ENCODE measurements around the gene WRNIP1. TPM values are rescaled to one million over a fixed set of nuclear protein-coding genes. Genes with fewer than 3 reads are reported as not detected.

WRNIP1 gene
- total and polyA plus RNA-seq, 2 of the 13 experiments (the other 11 are each of a cell fraction or from before 2014, with no cell fraction given) = 77.7 to 90.3 TPM

- TF ChIP-seq, protein P1, sequence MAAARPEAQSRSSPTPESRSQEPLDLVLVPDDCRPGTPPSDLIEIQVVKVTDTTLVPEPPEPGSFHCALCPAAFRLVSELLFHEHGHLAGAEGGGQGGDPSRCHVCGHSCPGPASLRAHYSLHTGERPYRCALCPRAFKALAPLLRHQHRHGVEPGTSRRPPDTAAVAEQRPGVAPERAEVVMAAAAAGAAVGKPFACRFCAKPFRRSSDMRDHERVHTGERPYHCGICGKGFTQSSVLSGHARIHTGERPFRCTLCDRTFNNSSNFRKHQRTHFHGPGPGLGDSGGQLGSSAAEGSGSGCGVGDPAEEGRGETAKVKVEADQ (CRISPR knock-in tag; IDR thresholded peaks at IDR 0.05; ENCODE audit: borderline replicate concordance) = no peak
- TF ChIP-seq ZNF543 (CRISPR knock-in tag; IDR thresholded peaks at IDR 0.05) (no peak), ZNF790 (CRISPR knock-in tag; IDR thresholded peaks at IDR 0.05; ENCODE audit: borderline replicate concordance) (no peak), ZNF570 (CRISPR knock-in tag; IDR thresholded peaks at IDR 0.05; ENCODE audit: borderline replicate concordance) (no peak), ZNF12 (CRISPR knock-in tag; IDR thresholded peaks at IDR 0.05) (no peak), STAT5B (CRISPR knock-in tag; IDR thresholded peaks at IDR 0.05) (no peak), ZNF446 (CRISPR knock-in tag; IDR thresholded peaks at IDR 0.05) (no peak), ZMYM3 (CRISPR knock-in tag; IDR thresholded peaks at IDR 0.05) (no peak), HOXA9 (CRISPR knock-in tag; IDR thresholded peaks at IDR 0.05; ENCODE audit: borderline replicate concordance) (no peak), ZBTB20 (CRISPR knock-in tag; IDR thresholded peaks at IDR 0.05; ENCODE audit: borderline replicate concordance, low read depth) (no peak), NFIB (CRISPR knock-in tag; IDR thresholded peaks at IDR 0.05; ENCODE audit: borderline replicate concordance) (no peak), HINFP (CRISPR knock-in tag; IDR thresholded peaks at IDR 0.05; ENCODE audit: low read depth) (no peak), FOXA1 (IDR thresholded peaks at IDR 0.05) (no peak), FOXA1 (CRISPR knock-in tag; IDR thresholded peaks at IDR 0.05) (no peak), ZNF264 (CRISPR knock-in tag; IDR thresholded peaks at IDR 0.05) (no peak), FOXP1 (IDR thresholded peaks at IDR 0.05) (no peak), FOXP1 (CRISPR knock-in tag; IDR thresholded peaks at IDR 0.05) (no peak), ZBTB10 (CRISPR knock-in tag; IDR thresholded peaks at IDR 0.05; ENCODE audit: borderline replicate concordance) (no peak), NFYB (CRISPR knock-in tag; IDR thresholded peaks at IDR 0.05) (no peak), SRF (IDR thresholded peaks at IDR 0.05; ENCODE audit: low read depth, low read length) (no peak), ATF7-NPFF (CRISPR knock-in tag; IDR thresholded peaks at IDR 0.05; ENCODE audit: low read depth) (no peak), ONECUT2 (CRISPR knock-in tag; IDR thresholded peaks at IDR 0.05) (no peak), ZMYM4 (CRISPR knock-in tag; IDR thresholded peaks at IDR 0.05) (no peak), ELF1 (CRISPR knock-in tag; IDR thresholded peaks at IDR 0.05) (peak; percentile 53; the same call in 1 of the 2 replicates), ISX (CRISPR knock-in tag; conservative IDR thresholded peaks at IDR 0.05) (no peak), ZSCAN12 (CRISPR knock-in tag; IDR thresholded peaks at IDR 0.05) (no peak), ZFP37 (CRISPR knock-in tag; IDR thresholded peaks at IDR 0.05; ENCODE audit: borderline replicate concordance) (no peak; the same call in 1 of the 2 replicates)
- TF ChIP-seq, protein P2, sequence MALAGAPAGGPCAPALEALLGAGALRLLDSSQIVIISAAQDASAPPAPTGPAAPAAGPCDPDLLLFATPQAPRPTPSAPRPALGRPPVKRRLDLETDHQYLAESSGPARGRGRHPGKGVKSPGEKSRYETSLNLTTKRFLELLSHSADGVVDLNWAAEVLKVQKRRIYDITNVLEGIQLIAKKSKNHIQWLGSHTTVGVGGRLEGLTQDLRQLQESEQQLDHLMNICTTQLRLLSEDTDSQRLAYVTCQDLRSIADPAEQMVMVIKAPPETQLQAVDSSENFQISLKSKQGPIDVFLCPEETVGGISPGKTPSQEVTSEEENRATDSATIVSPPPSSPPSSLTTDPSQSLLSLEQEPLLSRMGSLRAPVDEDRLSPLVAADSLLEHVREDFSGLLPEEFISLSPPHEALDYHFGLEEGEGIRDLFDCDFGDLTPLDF (CRISPR knock-in tag; IDR thresholded peaks at IDR 0.05) = no peak; the same call in 1 of the 2 replicates
These were observed 505 bp upstream of the WRNIP1 start (continued) for GRCh38 chr6:2764610-2765165.

All from HepG2 (cell line).